Islet of Langerhans (tissue), 1 donor: Measurements from ENCODE around the gene CMTM4.
A peak's percentile ranks its signal among the peaks of the same experiment; 100 is the strongest.
"Not testable (repeated sequence)": the region's sequence is repeated elsewhere in the genome, so short reads cannot be mapped to it uniquely, and the experiment has no call there.

ENCODE experiments used
- FAIRE-seq: peaks from one replicate; lab custom pipeline; 2011; peaks lifted over from hg19 to GRCh38; lab: Jason Lieb, UNC

Gene CMTM4

GRCh38 chr16:66592814-66593213 is 103.7 kb downstream of the CMTM4 start:
- FAIRE-seq = no peak

- no peak for FAIRE-seq
These were observed 104.3 kb downstream of the CMTM4 start for GRCh38 chr16:66592241-66592640.

- FAIRE-seq = no peak
These were observed 105.5 kb downstream of the CMTM4 start for GRCh38 chr16:66591018-66591417.

DNA sequence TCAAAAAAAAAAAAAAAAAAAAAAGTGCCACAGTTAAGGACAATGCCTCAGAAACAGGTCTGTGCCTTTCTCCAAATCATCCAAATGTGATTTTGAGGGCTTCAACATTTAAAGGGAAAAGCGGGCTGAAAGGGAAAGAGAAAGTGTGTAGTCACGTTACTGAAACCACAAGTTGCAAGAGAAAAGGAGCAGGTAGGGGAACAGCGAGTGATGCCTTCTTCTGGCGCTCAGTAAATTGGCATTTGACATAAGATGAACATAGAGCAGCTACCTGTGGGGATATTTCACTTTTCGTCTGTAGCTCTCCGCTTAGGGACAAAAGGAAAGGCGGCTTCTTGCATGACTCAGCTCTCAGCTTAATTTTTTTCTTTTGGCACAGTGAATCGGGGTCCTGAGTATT is 106.2 kb downstream of the CMTM4 start:
- FAIRE-seq = no peak

DNA sequence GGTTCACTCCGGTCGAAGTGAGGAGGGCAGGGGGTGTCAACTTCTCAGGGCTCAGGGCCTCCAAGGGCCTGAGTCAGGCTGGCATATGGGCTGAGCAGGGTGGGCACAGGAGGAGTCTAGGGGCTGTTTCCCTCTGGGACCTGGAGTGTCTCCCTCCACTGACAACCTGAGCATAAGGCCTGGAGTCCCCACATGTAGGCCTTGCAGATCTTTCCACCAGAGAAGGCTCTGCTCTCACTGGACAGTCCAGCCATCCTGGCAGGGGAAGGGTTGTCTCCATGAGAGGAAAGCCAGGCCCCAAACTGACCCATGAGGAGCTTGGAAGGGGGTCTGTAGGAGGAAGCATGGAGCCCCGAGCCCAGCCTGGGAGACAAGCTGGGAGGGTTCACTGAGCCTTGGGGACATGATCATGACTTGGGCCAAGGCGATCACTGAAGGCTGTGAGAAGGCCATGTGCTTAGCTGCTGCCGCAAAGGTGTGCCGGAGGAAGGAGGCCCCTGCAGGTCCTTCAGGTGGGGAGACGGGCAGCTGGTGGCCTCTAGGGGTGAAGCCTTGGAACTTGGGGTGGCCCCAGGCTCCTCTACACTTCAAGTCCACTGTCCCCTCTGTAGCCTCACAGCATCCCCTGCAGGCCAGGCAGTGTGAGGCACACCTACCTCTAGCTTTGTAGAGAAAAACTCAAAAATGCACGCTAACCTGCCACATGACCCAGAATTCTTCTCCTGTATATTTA is 107.4 kb downstream of the CMTM4 start:
- no peak for FAIRE-seq

DNA sequence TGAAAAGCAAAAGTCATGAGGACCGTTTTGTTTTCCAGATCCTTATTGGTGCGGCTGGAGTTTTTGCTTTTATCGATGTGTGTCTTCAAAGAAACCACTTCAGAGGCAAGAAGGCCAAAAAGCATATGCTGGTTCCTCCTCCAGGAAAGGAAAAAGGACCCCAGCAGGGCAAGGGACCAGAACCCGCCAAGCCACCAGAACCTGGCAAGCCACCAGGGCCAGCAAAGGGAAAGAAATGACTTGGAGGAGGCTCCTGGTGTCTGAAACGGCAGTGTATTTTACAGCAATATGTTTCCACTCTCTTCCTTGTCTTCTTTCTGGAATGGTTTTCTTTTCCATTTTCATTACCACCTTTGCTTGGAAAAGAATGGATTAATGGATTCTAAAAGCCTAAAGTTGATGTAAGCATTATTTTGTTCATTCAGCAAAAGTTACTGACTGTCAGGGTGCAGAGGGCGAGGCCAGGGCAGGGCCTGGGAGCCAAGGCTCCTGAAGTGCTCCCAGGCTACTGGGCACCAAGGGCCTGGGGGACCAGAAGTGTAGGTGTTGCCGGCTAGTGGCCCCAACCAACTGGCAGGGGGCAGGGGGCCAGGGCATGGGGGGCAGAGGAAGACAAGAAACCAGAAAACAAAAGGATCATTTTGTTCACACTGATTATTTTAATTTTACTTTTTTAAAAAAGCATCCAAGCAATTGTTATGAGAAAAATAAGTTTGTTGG is 108.5 kb downstream of the CMTM4 start:
- no peak for FAIRE-seq

DNA sequence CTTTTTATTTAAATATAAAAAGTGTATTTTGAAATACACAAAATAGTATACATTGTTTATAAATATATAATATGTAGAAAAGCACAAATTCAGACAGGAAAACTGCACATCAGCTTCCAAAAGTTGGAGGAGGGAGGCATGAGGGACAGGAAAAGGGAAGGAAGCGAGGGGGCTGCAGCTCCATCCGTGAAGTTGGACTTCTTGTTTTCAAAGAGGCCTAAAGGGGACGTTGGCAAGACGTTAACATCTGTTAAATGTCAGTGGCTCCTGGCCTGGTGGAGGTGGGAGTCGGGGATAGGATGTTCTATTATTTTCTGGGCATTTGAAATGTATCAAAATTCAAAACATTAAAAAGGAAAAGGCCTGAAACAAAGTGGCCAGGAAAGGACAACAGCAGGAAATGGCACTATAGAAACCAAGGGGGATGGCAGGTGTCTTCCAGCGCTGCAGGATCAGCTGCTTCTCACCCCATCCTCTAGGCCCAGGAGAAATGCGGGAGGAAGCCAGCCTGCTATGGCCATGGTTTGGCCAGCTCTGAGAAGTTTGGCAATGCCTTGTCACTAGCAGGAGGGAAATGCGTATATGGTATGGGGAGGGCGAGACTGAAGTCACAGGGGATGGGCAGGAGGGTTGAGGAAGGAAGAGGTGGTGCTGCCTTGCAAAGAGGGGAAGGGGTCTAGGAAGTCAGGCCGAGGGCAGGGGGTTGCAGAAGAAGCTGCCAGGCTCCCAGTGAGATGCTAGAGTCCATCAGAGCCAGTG is 110.9 kb downstream of the CMTM4 start:
- FAIRE-seq = no peak

DNA sequence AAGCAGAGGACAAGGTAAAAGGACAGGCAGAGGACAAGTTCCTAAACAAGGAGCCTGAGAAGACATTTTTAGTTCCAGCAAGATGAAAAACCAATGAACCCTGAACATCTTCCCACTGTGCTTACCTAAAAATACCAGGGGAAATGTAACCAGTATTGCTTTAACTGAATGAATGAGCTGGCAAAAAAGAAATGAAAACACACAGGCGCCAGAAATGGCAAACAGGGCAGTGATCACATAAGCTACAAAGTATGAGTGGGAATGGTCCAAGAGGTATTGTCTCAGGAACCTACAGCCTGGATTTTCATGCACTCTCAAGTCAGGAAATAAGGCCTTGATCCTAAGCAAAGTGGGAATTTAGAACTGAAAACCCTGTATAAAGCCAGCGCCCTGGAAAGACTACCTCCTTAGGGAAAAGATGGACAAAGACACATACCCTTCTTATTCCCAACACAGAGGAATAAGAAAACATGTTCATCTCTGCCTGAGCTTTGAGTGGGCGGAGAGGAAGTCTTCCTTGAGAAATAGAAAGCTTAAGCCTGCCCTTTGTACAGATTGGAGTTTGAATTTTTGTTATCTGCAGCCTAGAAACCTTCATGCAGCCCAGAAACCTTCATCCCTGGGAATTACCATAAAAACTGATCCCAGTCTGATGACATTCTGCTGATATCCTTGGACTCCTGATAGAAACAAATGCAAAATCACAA is 115.1 kb downstream of the CMTM4 start:
- FAIRE-seq = no peak

DNA sequence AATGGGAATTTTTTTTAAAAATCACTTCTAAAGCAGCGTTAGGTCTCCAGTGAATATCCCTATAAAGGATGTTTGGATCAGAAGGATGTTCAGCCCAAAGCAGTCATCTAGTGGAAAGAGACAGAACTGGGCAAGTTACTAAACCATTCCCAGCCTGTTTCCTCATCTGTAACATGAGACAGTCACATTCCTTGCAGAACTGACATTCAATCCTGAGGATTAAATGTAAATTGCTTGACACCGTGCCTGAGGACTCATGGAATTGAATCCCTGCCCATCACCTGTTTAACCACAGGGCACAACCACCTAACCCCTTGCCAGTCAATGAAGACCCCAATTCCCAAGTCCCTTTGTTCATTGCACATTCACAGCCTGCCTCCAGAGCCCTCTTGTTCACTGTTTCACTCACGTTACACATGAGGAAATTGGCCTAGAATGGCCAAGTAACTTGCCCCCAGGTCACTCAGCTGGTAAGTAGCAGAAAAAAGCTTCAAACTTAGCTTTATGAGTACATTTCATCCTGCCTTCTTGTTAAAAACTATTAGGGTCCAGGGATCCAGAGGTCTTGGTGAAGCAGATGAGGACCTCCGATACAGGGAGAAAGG is 115.8 kb downstream of the CMTM4 start:
- FAIRE-seq = no peak

- no peak for FAIRE-seq
These were observed 117.7 kb downstream of the CMTM4 start, which contains the start of gene CMTM2 for GRCh38 chr16:66578651-66579531. TSS of gene CMTM2 (plus strand) at chr16:66579463. CDS start at chr16:66579608, 145 bp downstream.

DNA sequence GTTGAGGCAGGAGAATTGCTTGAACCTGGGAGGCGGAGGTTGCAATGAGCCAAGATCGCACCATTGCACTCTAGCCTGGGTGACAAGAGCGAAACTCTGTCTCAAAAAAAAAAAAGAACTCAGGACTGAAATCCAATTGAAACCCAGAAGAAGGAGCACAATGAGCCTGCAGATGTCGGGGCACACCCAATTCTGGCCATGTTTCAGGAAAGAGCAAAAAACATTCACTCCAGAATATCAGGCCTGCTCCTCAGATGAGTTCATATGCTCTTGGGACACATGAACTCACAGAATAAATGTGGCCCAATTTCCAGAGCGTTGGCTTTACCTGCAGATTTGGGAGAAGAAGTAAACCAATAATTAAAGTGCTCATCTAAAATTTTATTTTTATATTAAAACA is 120.2 kb downstream of the CMTM4 start:
- no peak for FAIRE-seq

DNA sequence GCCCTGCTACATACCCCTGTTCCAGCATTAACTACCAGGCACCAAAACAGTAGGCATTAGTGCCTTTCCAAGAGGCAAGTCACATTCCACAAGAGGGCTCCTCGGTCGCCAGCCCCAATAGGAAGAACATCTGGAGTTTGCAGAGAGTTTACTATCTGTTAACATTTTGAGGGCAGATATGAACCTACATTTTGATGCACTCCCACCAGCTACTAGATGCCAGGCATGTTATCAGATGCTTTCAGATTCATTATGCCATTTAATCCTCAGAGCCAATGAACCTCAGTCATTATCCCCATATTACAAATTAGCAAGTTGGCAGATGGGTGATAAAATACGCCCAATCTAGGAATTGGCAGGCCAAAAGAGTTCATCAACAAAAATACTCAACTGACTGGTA is 121.5 kb downstream of the CMTM4 start:
- FAIRE-seq = no peak

DNA sequence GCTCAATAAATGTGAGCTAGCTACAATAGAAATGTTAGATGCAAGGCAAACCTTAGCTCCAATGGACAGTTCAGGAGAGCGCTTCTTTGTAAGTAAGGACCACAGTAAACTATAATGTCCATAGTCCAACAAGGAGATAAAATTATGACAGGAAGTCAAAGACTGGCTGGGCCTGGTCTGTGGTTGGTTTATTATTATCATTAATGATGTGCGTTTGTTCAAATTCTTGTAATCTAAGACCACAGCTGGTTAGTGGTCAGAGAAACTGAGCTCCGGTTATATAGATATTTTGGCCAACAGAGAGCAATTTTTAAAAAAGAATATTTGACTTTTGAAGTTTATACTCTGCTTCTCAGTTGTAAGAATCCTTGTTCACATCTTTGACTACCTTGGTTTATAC is 122.0 kb downstream of the CMTM4 start:
- FAIRE-seq = no peak

GRCh38 chr16:66574081-66574480 is 122.5 kb downstream of the CMTM4 start:
- FAIRE-seq = no peak

- no peak for FAIRE-seq
These were observed 124.2 kb downstream of the CMTM4 start for GRCh38 chr16:66572356-66572755.

GRCh38 chr16:66569827-66570405 is 126.6 kb downstream of the CMTM4 start:
- FAIRE-seq = peak; percentile 55

GRCh38 chr16:66569131-66569530 is 127.4 kb downstream of the CMTM4 start:
- FAIRE-seq = no peak

- FAIRE-seq = no peak
These were observed 128.2 kb downstream of the CMTM4 start for GRCh38 chr16:66568355-66568754.

- FAIRE-seq = not testable (repeated sequence)
These were observed 129.3 kb downstream of the CMTM4 start for GRCh38 chr16:66567270-66567669.

- no peak for FAIRE-seq
These were observed 130.3 kb downstream of the CMTM4 start, which contains the start of gene CMTM1 for GRCh38 chr16:66566051-66566901. TSS of gene CMTM1 (plus strand) at chr16:66566439. CDS start at chr16:66566514, 75 bp downstream.
